GM10847 (cell line): Measurements from ENCODE around the gene NUDT17.

ENCODE experiments used
- POLR2A ChIP-seq: IDR thresholded peaks from 2 replicates; pipeline ENCODE4 v1.6.1; 2011; ENCODE audit not compliant: insufficient read length; ENCODE audit errors: extremely low read depth

Gene NUDT17, protein sequence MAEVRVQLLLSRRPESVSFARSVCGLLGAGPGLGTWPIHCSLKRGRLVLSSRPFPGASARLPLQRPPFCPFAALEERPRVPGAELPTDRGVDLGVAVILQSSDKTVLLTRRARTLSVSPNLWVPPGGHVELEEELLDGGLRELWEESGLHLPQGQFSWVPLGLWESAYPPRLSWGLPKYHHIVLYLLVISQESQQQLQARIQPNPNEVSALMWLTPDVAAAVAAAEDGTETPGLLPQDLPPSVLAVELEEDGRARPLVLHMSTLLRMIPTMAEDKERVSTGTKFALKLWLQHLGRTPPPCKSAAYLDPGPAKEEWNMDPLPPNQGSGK

DNA sequence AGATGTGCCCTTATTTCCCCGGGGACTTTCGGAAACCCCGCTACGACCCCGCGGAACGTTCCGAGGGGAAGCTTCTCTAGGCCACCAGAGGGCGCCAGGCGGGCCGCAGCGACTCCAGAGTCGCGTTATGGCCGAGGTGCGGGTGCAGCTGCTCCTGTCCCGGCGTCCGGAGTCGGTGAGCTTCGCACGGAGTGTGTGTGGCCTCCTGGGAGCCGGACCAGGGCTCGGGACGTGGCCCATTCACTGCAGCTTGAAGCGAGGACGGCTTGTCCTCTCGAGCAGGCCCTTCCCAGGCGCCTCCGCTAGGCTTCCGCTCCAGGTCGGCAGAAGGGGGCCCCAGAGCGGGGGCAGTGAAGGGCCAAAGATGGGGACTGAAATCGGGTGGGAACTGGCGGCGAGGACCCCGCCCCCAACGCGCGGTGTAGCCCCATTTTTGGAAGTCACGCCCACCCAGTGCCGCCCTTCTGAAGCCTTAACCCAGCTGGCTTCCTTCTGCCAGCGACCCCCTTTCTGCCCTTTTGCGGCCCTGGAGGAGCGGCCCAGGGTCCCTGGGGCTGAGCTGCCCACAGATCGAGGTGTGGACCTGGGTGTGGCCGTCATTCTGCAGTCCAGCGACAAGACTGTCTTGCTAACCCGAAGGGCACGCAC lies at the start of gene NUDT17:
TSS of gene NUDT17 (plus strand) at position 117 of the 648 bp plus-strand sequence. CDS start at position 128, 11 bp downstream.
- peak; percentile 40 for TF ChIP-seq POLR2A

- no peak for TF ChIP-seq POLR2A
Measured at GRCh38 chr1:145796753-145797152, 48.7 kb upstream of the NUDT17 start.

DNA sequence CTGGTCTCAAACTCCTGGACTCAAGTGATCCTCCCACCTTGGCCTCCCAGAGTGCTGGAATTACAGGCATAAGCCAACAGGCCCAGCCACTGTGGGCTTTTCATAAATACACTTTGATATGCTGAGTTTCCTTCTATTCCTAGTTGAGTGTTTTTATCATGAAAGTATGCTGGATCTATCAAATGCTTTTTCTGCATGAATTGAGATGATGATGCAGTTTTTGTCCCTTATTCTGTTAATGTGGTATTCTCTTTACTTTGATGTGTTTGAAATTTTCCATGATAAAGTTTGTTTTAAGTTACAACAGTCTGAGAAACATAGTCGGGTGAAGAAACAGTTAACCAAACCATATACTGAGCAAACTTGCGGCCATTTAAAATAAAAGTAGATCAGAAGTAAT lies 45.6 kb upstream of the NUDT17 start:
- TF ChIP-seq POLR2A, result no peak

DNA sequence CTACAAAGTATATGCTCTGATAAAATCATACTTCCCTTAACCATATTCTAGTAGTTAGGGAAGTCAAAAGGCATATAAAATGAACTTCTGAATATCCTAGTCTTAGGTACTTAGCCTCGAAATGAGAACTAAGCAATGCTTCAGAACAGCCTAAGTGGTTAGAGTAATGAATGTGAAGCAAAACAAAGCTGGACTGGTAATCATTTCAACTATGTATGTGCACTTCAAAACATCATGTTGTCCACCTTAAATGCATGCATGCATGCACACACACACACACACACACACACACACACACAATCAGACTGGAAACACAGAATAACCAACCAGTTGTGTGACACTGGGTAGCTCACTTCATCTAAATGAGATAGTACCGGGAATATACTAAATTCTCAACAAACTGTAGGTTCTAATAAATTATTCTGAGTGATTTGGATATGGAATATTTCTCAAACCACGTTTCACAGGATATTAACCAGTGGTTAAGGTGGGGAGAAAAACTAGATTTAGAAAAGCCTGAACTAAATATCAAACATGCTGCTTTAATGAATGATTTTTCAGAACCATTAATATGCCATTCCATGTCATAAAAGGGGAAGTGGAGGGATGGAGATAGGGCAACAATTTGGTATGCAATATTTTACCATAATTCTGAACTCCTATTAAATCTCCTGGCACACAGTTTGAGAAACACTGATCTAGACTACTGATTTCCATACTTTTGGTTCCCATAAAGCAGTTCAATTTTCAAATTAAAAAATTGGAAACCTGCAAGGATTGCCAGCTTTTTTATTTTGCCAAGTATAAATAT lies 41.0 kb upstream of the NUDT17 start:
- no peak for TF ChIP-seq POLR2A

GRCh38 chr1:145805057-145805456 lies 40.4 kb upstream of the NUDT17 start:
- no peak for TF ChIP-seq POLR2A

DNA sequence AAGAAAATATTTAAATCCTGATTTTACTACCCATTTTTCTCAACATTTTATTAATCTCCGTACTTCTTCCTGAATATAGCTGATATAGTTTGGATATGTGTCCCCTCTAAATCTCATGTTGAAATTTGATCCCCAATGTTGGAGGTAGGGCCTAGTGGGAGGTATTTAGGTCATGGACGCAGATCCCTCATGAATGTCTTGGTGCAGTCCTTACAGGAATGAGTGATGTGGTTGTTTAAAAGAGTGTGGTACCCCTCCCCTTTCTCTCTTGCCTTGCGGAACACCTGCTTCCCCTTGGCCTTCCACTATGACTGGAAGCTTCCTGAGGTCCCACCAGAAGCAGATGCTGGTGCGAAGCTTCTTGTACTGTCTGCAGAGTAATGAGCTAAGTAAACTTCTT lies 39.0 kb upstream of the NUDT17 start:
- TF ChIP-seq POLR2A, result no peak

DNA sequence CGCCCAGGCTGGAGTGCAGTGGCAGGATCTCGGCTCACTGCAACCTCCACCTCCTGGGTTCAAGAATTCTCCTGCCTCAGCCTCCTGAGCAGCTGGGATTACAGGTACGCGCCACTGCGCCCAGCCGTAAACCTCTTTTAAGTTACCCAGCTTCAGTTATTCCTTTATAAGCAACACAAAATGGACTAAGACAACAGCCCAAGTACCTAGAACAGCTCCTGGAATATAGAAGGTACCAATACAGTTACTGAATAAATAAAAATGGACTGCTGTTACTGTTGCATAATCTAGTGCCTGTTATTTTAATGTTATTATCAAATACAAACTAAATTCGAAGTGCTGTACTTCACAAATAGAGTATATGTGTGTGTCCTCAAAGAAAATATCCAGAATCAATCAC lies 38.6 kb upstream of the NUDT17 start:
- no peak for TF ChIP-seq POLR2A

GRCh38 chr1:145823565-145824498 lies 21.6 kb upstream of the NUDT17 start, which contains the start of the genes POLR3C and RNF115:
POLR3C (plus strand) TSS chr1:145824200; CDS start chr1:145825777, 1,577 bp downstream.
RNF115 (minus strand) TSS chr1:145824095; CDS start chr1:145823873, 222 bp downstream.
- peak; percentile 46 for TF ChIP-seq POLR2A

GRCh38 chr1:145824499-145824842 lies 21.0 kb upstream of the NUDT17 start:
- no peak for TF ChIP-seq POLR2A

DNA sequence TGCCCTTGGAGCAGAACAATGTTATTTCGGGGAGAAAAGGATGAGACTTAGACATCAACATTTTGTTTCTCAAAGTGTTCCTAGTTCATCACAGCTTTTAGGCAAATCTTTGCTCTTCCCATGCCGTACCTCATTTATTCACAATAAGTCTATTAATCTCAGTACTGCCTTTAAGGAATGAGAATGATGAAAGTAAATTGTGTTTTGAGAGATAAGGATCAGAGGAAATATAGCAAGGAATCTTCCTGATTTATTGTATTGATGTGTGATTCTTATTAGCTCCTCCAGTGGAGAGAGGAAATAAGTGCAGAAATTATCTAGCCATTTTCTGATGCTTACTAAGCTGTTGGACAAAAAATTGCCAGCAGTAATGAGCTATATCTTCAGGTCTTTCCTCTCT lies 19.4 kb upstream of the NUDT17 start:
- TF ChIP-seq POLR2A, result no peak

- TF ChIP-seq POLR2A, result no peak
Measured at GRCh38 chr1:145827966-145828365, 17.5 kb upstream of the NUDT17 start.

DNA sequence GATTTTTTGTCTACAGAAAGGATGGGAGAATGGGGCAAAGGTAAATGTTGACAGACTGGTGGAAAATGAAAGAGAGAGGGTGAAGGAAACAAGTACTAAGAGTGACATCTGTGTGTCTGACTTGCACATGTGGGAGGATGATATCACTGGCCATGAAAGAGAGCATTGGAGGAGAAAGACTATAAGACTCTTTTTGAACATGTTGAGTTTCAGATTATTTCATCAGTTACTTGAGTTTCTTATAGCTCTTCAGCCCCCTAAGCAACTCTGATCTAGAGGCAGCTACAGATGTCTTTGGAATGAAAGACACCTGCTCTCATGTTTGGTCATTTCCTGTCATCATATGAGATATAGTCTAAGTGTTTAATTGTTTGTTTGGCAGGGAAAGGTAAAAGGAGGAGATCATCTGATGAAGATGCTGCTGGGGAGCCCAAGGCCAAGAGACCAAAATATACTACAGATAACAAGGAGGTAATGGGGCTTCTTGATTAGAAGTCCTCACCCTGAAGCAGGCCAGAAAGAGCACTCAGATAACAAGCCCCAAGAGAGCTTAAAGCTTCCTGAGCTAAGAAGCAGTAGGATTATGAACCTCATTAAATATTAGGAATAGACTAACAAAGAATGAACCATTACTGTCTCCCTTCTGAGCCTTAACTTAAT lies 16.9 kb upstream of the NUDT17 start:
- no peak for TF ChIP-seq POLR2A

DNA sequence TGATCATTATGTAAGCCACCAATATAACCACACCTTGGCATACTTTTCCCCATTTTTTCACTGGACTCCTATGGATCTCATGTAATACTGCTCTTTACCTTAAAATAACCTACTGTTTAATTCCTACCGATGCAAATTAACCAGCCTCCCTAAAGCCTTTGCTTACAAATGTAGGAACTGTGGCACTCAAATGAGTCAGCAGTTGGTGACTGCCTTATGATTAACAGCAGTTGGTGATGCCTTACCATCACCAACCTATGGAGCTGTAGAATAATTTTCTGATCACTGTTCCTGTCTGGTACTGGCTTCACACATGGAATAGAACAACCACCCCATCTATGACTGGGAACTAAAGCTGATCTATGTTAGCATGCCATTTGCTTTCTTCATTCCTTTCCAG lies 7.8 kb upstream of the NUDT17 start:
- TF ChIP-seq POLR2A, result no peak

DNA sequence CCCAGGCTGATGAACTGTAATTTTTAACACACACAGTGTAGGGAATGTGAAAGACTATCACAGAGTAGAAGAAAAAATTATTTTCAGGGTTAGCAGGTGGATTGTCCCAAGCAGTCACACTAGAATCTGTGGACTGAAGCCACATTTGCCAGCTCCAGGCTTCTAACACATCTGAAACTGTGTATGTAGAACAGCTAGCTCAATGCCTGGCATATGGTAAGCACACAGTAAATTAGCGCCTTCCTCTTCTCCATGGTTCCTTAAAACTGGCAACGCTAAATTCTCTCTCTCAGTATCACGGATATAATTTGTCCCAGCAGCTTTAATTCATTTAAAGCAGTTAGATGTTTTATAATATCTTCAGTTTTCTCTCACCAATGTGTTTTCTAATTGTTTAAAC lies 2.4 kb upstream of the NUDT17 start:
- no peak for TF ChIP-seq POLR2A
